ENCODE results near the gene LCN15.
"Not testable (repeated sequence)": the region's sequence is repeated elsewhere in the genome, so short reads cannot be mapped to it uniquely, and the experiment has no call there.

The LCN15 gene

GRCh38 chr9:136782452-136782851, 18.1 kb upstream of the LCN15 start:
- no peak overlapping the region for H3K4me3 ChIP-seq (ENCODE audit: low read length)
- DNase-seq (ENCODE audit: low read depth, low spot score), result no peak

GRCh38 chr9:136779808-136780207, 15.5 kb upstream of the LCN15 start:
- no peak for DNase-seq (ENCODE audit: low read depth, low spot score)
- H3K4me3 ChIP-seq (ENCODE audit: low read length), result no peak overlapping the region

- DNase-seq (ENCODE audit: low read depth, low spot score), result no peak
- no peak overlapping the region for H3K4me3 ChIP-seq (ENCODE audit: low read length)
These were observed 13.0 kb upstream of the LCN15 start for GRCh38 chr9:136777359-136777758.

- DNase-seq (ENCODE audit: low read depth, low spot score), result no peak
- H3K4me3 ChIP-seq (ENCODE audit: low read length), result no peak overlapping the region
These were observed 12.6 kb upstream of the LCN15 start for GRCh38 chr9:136776947-136777346.

GRCh38 chr9:136775191-136775590, 10.9 kb upstream of the LCN15 start:
- no peak overlapping the region for H3K4me3 ChIP-seq (ENCODE audit: low read length)
- DNase-seq (ENCODE audit: low read depth, low spot score), result no peak

GRCh38 chr9:136774416-136775045, 10.2 kb upstream of the LCN15 start:
- no peak for DNase-seq (ENCODE audit: low read depth, low spot score)
- H3K4me3 ChIP-seq (ENCODE audit: low read length), result no peak overlapping the region

GRCh38 chr9:136773386-136774044, 9.2 kb upstream of the LCN15 start:
- DNase-seq (ENCODE audit: low read depth, low spot score), result no peak
- no peak overlapping the region for H3K4me3 ChIP-seq (ENCODE audit: low read length)

GRCh38 chr9:136771907-136772415, 7.6 kb upstream of the LCN15 start:
- no peak overlapping the region for H3K4me3 ChIP-seq (ENCODE audit: low read length)
- no peak for DNase-seq (ENCODE audit: low read depth, low spot score)

- no peak overlapping the region for H3K4me3 ChIP-seq (ENCODE audit: low read length)
- no peak for DNase-seq (ENCODE audit: low read depth, low spot score)
These were observed 5.4 kb upstream of the LCN15 start for GRCh38 chr9:136769710-136770191.

- H3K4me3 ChIP-seq (ENCODE audit: low read length); DNase-seq (ENCODE audit: low read depth, low spot score): not testable (repeated sequence)
These were observed 2.2 kb upstream of the LCN15 start for GRCh38 chr9:136766410-136767120.

- not testable (repeated sequence) for H3K4me3 ChIP-seq (ENCODE audit: low read length); DNase-seq (ENCODE audit: low read depth, low spot score)
These were observed 1.6 kb upstream of the LCN15 start for GRCh38 chr9:136765745-136766409.

- no peak for DNase-seq (ENCODE audit: low read depth, low spot score)
These were observed 723 bp upstream of the LCN15 start for GRCh38 chr9:136765041-136765440.

GRCh38 chr9:136763649-136764035, 676 bp downstream of the LCN15 start:
- no peak overlapping the region for H3K4me3 ChIP-seq (ENCODE audit: low read length)
- DNase-seq (ENCODE audit: low read depth, low spot score), result no peak

More at GRCh38 chr9:136765041-136765440, 723 bp upstream of the LCN15 start:
- H3K4me3 ChIP-seq (ENCODE audit: low read length), result no peak overlapping the region

GRCh38 chr9:136762915-136763648, 1.2 kb downstream of the LCN15 start:
- H3K4me3 ChIP-seq (ENCODE audit: low read length), result no peak overlapping the region
- no peak for DNase-seq (ENCODE audit: low read depth, low spot score)

GRCh38 chr9:136762221-136762691, 2.1 kb downstream of the LCN15 start:
- DNase-seq (ENCODE audit: low read depth, low spot score), result no peak

GRCh38 chr9:136761545-136761981, 2.8 kb downstream of the LCN15 start:
- DNase-seq (ENCODE audit: low read depth, low spot score), result no peak
- no peak overlapping the region for H3K4me3 ChIP-seq (ENCODE audit: low read length)

More at GRCh38 chr9:136762221-136762691, 2.1 kb downstream of the LCN15 start:
- no peak overlapping the region for H3K4me3 ChIP-seq (ENCODE audit: low read length)

GRCh38 chr9:136760834-136761544, 3.3 kb downstream of the LCN15 start:
- DNase-seq (ENCODE audit: low read depth, low spot score), result peak; percentile 17
- H3K4me3 ChIP-seq (ENCODE audit: low read length), result not testable (repeated sequence)

- DNase-seq (ENCODE audit: low read depth, low spot score), result no peak
- H3K4me3 ChIP-seq (ENCODE audit: low read length), result no peak overlapping the region
These were observed 3.9 kb downstream of the LCN15 start for GRCh38 chr9:136760424-136760823.

Data from Jurkat, Clone E6-1 (cell line).